Kidney epithelial cell (primary cell): ENCODE data around the gene NSD2. TPM values are rescaled to one million over a fixed set of nuclear protein-coding genes. Genes with fewer than 3 reads are reported as not detected.

ENCODE experiments used
- DNase-seq: peaks from one replicate; pipeline ENCODE4 v3.0.0-alpha.2; 2010; ENCODE audit warnings: low read depth
- H3K27me3 ChIP-seq: 2 replicates; pipeline ENCODE4 v1.6.0; 2011; ENCODE audit warnings: low read length; ENCODE audit not compliant: control insufficient read depth, insufficient read depth
- H3K36me3 ChIP-seq: 2 replicates; pipeline ENCODE4 v1.5.1; 2011; ENCODE audit warnings: low read length; ENCODE audit not compliant: control insufficient read depth, insufficient read depth
- H3K4me3 ChIP-seq: 2 replicates; pipeline ENCODE4 v1.5.1; 2011; ENCODE audit warnings: low read depth, mild to moderate bottlenecking, control low read depth, low read length
- CTCF ChIP-seq: IDR thresholded peaks from 2 replicates; pipeline ENCODE4 v1.5.1; 2011; ENCODE audit warnings: mild to moderate bottlenecking, moderate library complexity, low read length, control low read depth, inconsistent platforms; ENCODE audit not compliant: insufficient read depth, poor library complexity, severe bottlenecking
- total RNA-seq: library from RNA; depleted of rRNA; stranded (reverse); fragments of >200 nt; gene quantifications from 2 replicates; pipeline ENCODE4 v1.2.3, GENCODE V29; 2015

The NSD2 gene
- total RNA-seq, 1 donor from 2014 or later, result 68.5 TPM

GRCh38 chr4:1882850-1883271 is 11.7 kb downstream of the NSD2 start:
- no peak for DNase-seq
- no peaks in the 10 kb centered on the region for H3K36me3 ChIP-seq

GRCh38 chr4:1883583-1883982 is 12.4 kb downstream of the NSD2 start:
- Histone ChIP-seq H3K27me3 (no peaks in the 10 kb centered on the region), H3K36me3 (no peaks in the 10 kb centered on the region), H3K4me3 (no peak overlapping the region)
- TF ChIP-seq CTCF, result no peak
- no peak for DNase-seq

More at GRCh38 chr4:1882850-1883271, 11.7 kb downstream of the NSD2 start:
- Histone ChIP-seq H3K27me3 (no peaks in the 10 kb centered on the region), H3K4me3 (no peak overlapping the region)
- no peak for TF ChIP-seq CTCF

GRCh38 chr4:1885414-1885813 is 14.2 kb downstream of the NSD2 start:
- TF ChIP-seq CTCF, result no peak
- Histone ChIP-seq H3K36me3 (no peaks in the 10 kb centered on the region), H3K27me3 (no peaks in the 10 kb centered on the region), H3K4me3 (no peak overlapping the region)
- no peak for DNase-seq

- H3K27me3 ChIP-seq, result no peaks in the 10 kb centered on the region
- TF ChIP-seq CTCF, result no peak
- no peak for DNase-seq
- H3K4me3 ChIP-seq, result no peak overlapping the region
- no peaks in the 10 kb centered on the region for H3K36me3 ChIP-seq
These were observed 15.9 kb downstream of the NSD2 start for GRCh38 chr4:1887052-1887451.

GRCh38 chr4:1890979-1891570 is 19.9 kb downstream of the NSD2 start:
- Histone ChIP-seq H3K36me3 (no peaks in the 10 kb centered on the region), H3K4me3 (no peak overlapping the region), H3K27me3 (no peaks in the 10 kb centered on the region)
- DNase-seq, result no peak
- no peak for TF ChIP-seq CTCF
